HG03103 (cell line): ENCODE data around the gene ATF6.
"Not testable (repeated sequence)": the region's sequence is repeated elsewhere in the genome, so short reads cannot be mapped to it uniquely, and the experiment has no call there.

Experiments used
- ATAC-seq: cut with Tn5 transposase; IDR thresholded peaks from one replicate; pipeline ENCODE4 v1.9.1; 2021; ENCODE audit warnings: low read depth; ENCODE audit not compliant: unreplicated experiment

Gene ATF6

GRCh38 chr1:161778522-161778921 is 12.4 kb downstream of the ATF6 start:
- no peak for ATAC-seq

- ATAC-seq: no peak
Measured at GRCh38 chr1:161779393-161779792, 13.3 kb downstream of the ATF6 start.

GRCh38 chr1:161781995-161782394 is 15.9 kb downstream of the ATF6 start:
- ATAC-seq: no peak

GRCh38 chr1:161782886-161783285 is 16.8 kb downstream of the ATF6 start:
- ATAC-seq: no peak

GRCh38 chr1:161784968-161785367 is 18.8 kb downstream of the ATF6 start:
- ATAC-seq: no peak

GRCh38 chr1:161787355-161787754 is 21.2 kb downstream of the ATF6 start:
- ATAC-seq: no peak

GRCh38 chr1:161790587-161791317 is 24.6 kb downstream of the ATF6 start:
- ATAC-seq: no peak

- no peak for ATAC-seq
Measured at GRCh38 chr1:161791904-161792655, 26.0 kb downstream of the ATF6 start.

- ATAC-seq: peak; percentile 61
Measured at GRCh38 chr1:161792740-161793139, 26.6 kb downstream of the ATF6 start.

GRCh38 chr1:161799792-161800191 is 33.7 kb downstream of the ATF6 start:
- ATAC-seq: no peak

- no peak for ATAC-seq
Measured at GRCh38 chr1:161801955-161802354, 35.8 kb downstream of the ATF6 start.

GRCh38 chr1:161803181-161803580 is 37.1 kb downstream of the ATF6 start:
- ATAC-seq: no peak

- ATAC-seq: no peak
Measured at GRCh38 chr1:161805399-161806197, 39.5 kb downstream of the ATF6 start.

- not testable (repeated sequence) for ATAC-seq
Measured at GRCh38 chr1:161809202-161809601, 43.1 kb downstream of the ATF6 start.

- ATAC-seq: not testable (repeated sequence)
Measured at GRCh38 chr1:161809656-161810055, 43.5 kb downstream of the ATF6 start.

GRCh38 chr1:161810780-161811179 is 44.7 kb downstream of the ATF6 start:
- ATAC-seq: no peak

GRCh38 chr1:161816201-161816600 is 50.1 kb downstream of the ATF6 start:
- no peak for ATAC-seq

GRCh38 chr1:161817176-161817730 is 51.1 kb downstream of the ATF6 start:
- ATAC-seq: no peak

- no peak for ATAC-seq
Measured at GRCh38 chr1:161820914-161821313, 54.8 kb downstream of the ATF6 start.

GRCh38 chr1:161824618-161825017 is 58.5 kb downstream of the ATF6 start:
- no peak for ATAC-seq

- ATAC-seq: no peak
Measured at GRCh38 chr1:161825831-161826230, 59.7 kb downstream of the ATF6 start.
